Activated CD8-positive, alpha-beta memory T cell treated with anti-CD3 and anti-CD28 coated beads, Interleukin-2, amount 10 ng/mL, durations not matched to agents 7 days and 5 days (primary cell): Measurements from ENCODE around the gene COL18A1. TPM values are rescaled to one million over a fixed set of nuclear protein-coding genes. Genes with fewer than 3 reads are reported as not detected.
A peak's percentile ranks its signal among the peaks of the same experiment; 100 is the strongest.
"Not testable (repeated sequence)": the region's sequence is repeated elsewhere in the genome, so short reads cannot be mapped to it uniquely, and the experiment has no call there.

ENCODE experiments used
- ATAC-seq: fragments of 150-1000 bp; cut with Tn5 transposase; one replicate; pipeline ENCODE4 v1.10.0; 2021; ENCODE audit warnings: moderate library complexity
- CTCF ChIA-PET: fragments of 350-600 bp; sonication (Branson Sonifier 250); formaldehyde crosslinking; loops from one replicate; lab custom pipeline; 2021; ENCODE audit warnings: antibody characterized with exemption; lab: Charles Lee
- DNase-seq: peaks from one replicate; pipeline ENCODE4 v3.0.0-alpha.2; 2020
- H3K27ac Mint-ChIP-seq: one replicate; pipeline ENCODE4 v1.8.0; 2021; ENCODE audit warnings: mild to moderate bottlenecking, mixed read lengths
- H3K27me3 Mint-ChIP-seq: one replicate; pipeline ENCODE4 v1.8.0; 2021; ENCODE audit warnings: mixed read lengths
- H3K36me3 Mint-ChIP-seq: one replicate; pipeline ENCODE4 v1.8.0; 2021; ENCODE audit warnings: mild to moderate bottlenecking, mixed read lengths
- H3K4me1 Mint-ChIP-seq: one replicate; pipeline ENCODE4 v1.8.0; 2021; ENCODE audit warnings: mixed read lengths
- H3K4me3 Mint-ChIP-seq: one replicate; pipeline ENCODE4 v1.8.0; 2021; ENCODE audit warnings: mild to moderate bottlenecking, moderate library complexity, mixed read lengths
- H3K9me3 Mint-ChIP-seq: one replicate; pipeline ENCODE4 v1.8.0; 2022; ENCODE audit warnings: low read depth, mixed read lengths
- total RNA-seq, 2 experiments: library from RNA; stranded (reverse); gene quantifications; one replicate each; pipeline ENCODE4 v1.2.3, GENCODE V29; 2021

COL18A1 gene
- total RNA-seq, 2 experiments from 2014 or later = 5.2 to 7.3 TPM

GRCh38 chr21:45554477-45555175, 149.7 kb downstream of the COL18A1 start:
- peak; percentile 76 for ATAC-seq
- Mint-ChIP-seq H3K27me3 (peaks cover 2% of the 10 kb centered on the region), H3K4me1 (peaks cover 38% of the 10 kb centered on the region), H3K4me3 (peak overlapping the region; percentile 96), H3K9me3 (no peaks in the 10 kb centered on the region), H3K27ac (peak overlapping the region; percentile 97), H3K36me3 (no peaks in the 10 kb centered on the region)
- DNase-seq = peak; percentile 90
- CTCF ChIA-PET = interaction anchor here (0.7 to 1.0 kb wide), 3 partner anchors 42 to 63 kb away, joined by 3 read pairs; no protein-coding TSS in a partner anchor

DNA sequence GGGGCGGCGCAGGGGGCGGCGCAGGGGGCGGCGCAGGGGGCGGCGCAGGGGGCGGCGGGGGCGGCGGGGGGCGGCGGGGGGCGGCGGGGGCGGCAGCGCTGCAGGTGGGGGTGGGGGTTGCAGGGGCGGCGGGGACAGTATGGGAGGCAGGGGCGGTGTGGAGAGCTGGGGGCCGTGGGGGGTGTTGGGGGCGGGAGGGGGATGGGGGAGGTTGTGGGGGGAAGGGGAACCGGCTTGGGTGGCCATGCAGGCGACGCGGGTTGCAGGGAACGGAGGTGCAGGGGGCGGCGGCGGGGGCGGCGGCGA, 150.2 kb downstream of the COL18A1 start:
- Mint-ChIP-seq H3K27me3 (peaks cover 2% of the 10 kb centered on the region), H3K27ac (no peak overlapping the region), H3K9me3 (no peaks in the 10 kb centered on the region), H3K4me1 (peaks cover 33% of the 10 kb centered on the region), H3K4me3 (no peak overlapping the region), H3K36me3 (no peaks in the 10 kb centered on the region)
- CTCF ChIA-PET = interaction anchor here (1.3 to 2.9 kb wide), 7 partner anchors 35 to 273 kb away, joined by 3 to 41 read pairs (median 7); no protein-coding TSS in a partner anchor
- no peak for ATAC-seq
- DNase-seq = no peak

DNA sequence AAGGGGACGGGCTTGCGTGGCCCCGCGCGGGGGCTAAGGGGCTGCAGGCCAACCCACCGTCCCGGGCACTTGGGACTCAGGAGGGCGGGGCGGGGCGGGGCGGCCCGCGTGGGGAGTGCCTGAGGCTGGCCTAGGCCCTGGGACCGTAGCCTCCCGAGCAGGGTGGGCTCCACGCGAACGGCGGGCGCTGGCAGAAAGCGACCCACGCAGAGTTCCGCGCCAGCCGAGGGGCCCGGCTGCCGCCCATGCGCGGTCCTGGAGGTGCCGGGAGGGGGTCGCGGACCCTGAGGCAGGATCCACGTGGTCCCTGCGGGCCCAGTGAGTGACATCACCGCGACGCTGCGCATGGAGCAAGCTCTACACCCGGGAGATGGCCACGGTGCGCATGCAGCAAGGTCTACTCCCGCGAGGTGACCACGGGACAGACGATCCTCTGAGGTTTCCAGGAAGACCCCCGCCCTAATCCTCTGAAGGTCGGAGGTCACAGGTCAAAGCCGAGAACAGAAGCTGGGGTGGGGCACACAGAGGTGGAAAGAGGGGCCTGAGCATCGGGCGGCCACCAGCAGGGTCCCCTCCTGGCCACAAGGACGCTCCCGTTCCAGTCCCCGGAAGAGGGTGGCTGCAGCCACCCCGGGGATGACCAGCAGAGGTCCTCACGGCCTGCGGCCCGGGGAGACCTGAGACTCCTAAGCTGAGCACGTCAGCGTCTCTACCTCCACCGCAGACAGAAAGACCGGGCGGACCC, 150.8 kb downstream of the COL18A1 start:
- Mint-ChIP-seq H3K4me1 (peaks cover 28% of the 10 kb centered on the region), H3K4me3 (peak overlapping the region; percentile 38), H3K9me3 (no peaks in the 10 kb centered on the region), H3K36me3 (no peaks in the 10 kb centered on the region), H3K27me3 (peaks cover 2% of the 10 kb centered on the region), H3K27ac (no peak overlapping the region)
- DNase-seq = peak; percentile 69
- ATAC-seq = peak; percentile 27
- CTCF ChIA-PET = interaction anchor here (0.7 to 2.9 kb wide), 17 partner anchors 8 to 324 kb away, joined by 3 to 41 read pairs (median 5); no protein-coding TSS in a partner anchor

DNA sequence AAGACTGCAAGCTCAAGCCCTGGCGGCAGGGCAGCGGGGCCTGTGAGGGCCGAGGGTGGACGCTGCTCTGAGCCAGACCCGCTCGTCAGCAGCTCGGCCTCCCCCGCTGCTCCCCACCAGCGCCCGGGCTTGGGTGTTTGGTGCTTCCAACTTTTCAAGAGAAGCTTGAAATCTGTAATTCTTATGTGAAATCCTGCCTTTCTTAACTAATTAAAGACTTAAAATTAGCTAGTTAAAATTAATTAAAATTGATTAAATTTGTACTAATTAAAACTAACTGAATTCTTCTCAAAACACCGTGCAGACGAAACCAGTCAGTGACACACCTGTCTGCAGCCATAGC, 151.3 kb downstream of the COL18A1 start:
- no peaks in the 10 kb centered on the region for H3K36me3 Mint-ChIP-seq
- H3K27me3 Mint-ChIP-seq = peaks cover 6% of the 10 kb centered on the region
- DNase-seq (no peak), ATAC-seq (no peak)
- no peak overlapping the region for H3K27ac Mint-ChIP-seq
- no peak overlapping the region for H3K4me3 Mint-ChIP-seq
- CTCF ChIA-PET = interaction anchor here (0.7 to 2.9 kb wide), 17 partner anchors 9 to 323 kb away, joined by 3 to 41 read pairs (median 5); no protein-coding TSS in a partner anchor
- H3K4me1 Mint-ChIP-seq = peaks cover 24% of the 10 kb centered on the region
- no peaks in the 10 kb centered on the region for H3K9me3 Mint-ChIP-seq

- Mint-ChIP-seq H3K4me1 (peaks cover 17% of the 10 kb centered on the region), H3K27me3 (peaks cover 6% of the 10 kb centered on the region), H3K27ac (no peak overlapping the region), H3K9me3 (no peaks in the 10 kb centered on the region), H3K4me3 (no peak overlapping the region), H3K36me3 (no peaks in the 10 kb centered on the region)
- DNase-seq (no peak), ATAC-seq (no peak)
- CTCF ChIA-PET = interaction anchor here (0.7 to 2.9 kb wide), 17 partner anchors 9 to 323 kb away, joined by 3 to 41 read pairs (median 5); no protein-coding TSS in a partner anchor
Measured at GRCh38 chr21:45556645-45557615, 152.0 kb downstream of the COL18A1 start.

DNA sequence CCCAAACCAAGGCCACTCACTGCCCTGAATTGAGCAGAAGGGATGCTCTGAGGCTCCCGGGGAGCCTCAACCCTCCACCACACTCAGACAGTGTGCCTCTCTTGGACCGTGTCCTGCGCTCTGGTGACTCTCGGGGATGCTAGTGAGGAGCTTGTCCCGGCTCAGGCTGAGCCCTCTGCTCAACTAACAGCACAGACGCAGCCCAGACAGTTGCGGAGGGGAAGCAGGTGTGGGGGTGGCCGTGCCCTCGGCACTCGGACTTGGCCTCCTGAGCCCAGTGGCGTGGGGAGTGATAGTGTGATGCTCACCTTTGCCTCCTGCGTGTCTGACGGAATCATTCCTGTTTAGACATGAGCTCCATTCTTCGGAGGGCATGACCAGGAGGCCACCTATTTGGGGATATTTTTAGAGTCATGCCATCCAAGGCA, 152.7 kb downstream of the COL18A1 start:
- Mint-ChIP-seq H3K36me3 (no peaks in the 10 kb centered on the region), H3K27ac (no peak overlapping the region), H3K4me3 (no peak overlapping the region), H3K9me3 (no peaks in the 10 kb centered on the region), H3K4me1 (peaks cover 12% of the 10 kb centered on the region), H3K27me3 (peaks cover 12% of the 10 kb centered on the region)
- no peak for ATAC-seq
- no peak for DNase-seq
- CTCF ChIA-PET = interaction anchor here (0.7 to 2.9 kb wide), 2 partner anchors 35 to 39 kb away, joined by 3 to 41 read pairs; no protein-coding TSS in a partner anchor

DNA sequence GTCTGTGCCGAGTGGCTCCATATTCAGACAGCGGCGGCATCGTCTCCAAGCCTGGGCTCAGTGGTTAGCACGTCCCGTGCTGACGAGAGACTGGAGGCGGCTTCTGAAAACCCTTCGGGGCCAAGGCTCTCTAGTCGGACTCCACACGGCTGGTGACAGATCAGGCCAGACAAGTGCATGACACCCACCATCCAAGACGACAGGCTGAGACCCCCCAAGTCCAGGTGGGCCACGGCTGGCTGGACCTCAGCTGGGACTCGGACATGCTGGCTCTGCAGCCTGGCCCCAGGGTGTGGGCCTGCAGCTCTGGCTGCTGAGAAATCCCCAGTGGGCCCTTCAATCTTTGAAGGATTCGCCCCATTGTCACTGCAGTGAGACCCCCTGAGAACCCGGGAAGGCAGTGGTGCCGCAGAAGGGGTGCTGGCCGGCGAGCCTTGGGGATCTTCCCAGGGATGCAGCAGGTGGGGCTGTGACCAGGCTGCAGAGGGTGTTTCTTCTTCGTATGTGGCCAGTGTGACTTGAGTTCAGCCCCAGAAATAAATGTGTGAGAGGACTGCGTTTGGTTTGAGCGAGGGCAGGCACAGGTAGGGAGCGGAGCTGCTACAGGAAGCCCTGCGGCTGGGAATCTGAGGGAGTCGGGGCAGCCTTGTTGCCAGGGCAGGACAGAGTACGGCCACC, 153.2 kb downstream of the COL18A1 start:
- CTCF ChIA-PET = interaction anchor here (0.7 to 2.9 kb wide), 3 partner anchors 34 to 38 kb away, joined by 3 to 41 read pairs (median 10); no protein-coding TSS in a partner anchor
- Mint-ChIP-seq H3K36me3 (no peaks in the 10 kb centered on the region), H3K27ac (no peak overlapping the region), H3K4me3 (no peak overlapping the region), H3K4me1 (peaks cover 6% of the 10 kb centered on the region), H3K9me3 (no peaks in the 10 kb centered on the region), H3K27me3 (peaks cover 18% of the 10 kb centered on the region)
- ATAC-seq = no peak
- DNase-seq = no peak

DNA sequence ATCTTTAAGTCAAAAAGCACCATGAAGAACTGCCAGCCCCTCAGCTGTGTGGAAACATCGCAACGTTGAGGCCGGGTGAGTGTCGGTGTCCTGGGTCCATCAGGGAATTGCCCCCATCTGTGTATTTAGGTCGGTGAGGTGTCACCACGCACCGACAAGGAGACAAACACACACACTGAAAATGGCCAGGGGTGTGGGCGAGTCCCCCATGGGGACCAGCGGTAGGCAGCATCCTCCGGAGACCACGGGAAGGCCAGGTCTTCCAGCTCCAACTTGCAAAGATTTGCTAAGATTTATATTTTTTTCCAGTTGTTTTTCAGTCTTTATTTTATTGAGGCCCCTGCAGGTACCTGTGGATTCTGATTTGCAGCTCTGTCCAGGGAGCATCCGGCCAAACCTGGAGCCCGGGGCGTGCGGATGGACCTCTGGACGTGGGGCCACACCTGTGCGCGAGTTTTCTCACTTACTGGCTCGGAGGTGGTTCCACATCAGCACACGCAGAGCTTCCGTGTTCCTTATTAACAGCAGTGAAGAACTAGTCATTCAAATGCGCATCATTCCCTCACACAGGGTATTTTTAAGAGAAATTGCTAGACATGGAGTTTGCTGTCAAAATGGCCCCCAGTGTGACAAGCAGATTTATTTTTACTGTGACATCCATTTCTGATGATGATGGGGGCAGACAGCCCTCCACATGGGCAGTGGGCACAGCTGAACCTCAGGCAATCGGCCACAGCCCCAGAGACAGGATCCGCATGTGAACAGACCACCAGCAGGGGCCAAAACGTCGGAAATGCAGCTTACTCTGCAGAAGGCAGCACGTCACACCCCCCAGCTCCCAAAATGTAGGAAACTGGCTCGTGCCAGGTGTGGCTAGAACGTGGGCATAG, 154.5 kb downstream of the COL18A1 start:
- no peak for ATAC-seq
- Mint-ChIP-seq H3K36me3 (no peaks in the 10 kb centered on the region), H3K27ac (no peak overlapping the region), H3K4me1 (peaks cover 3% of the 10 kb centered on the region), H3K27me3 (peaks cover 27% of the 10 kb centered on the region), H3K4me3 (no peak overlapping the region), H3K9me3 (no peaks in the 10 kb centered on the region)
- no peak for DNase-seq
- CTCF ChIA-PET = interaction anchor here (2.6 kb wide), 1 partner anchor 37 kb away, joined by 10 read pairs; no protein-coding TSS in a partner anchor

- CTCF ChIA-PET = interaction anchor here (2.6 kb wide), 1 partner anchor 36 kb away, joined by 10 read pairs; no protein-coding TSS in a partner anchor
- H3K4me1 Mint-ChIP-seq = no peaks in the 10 kb centered on the region
- no peak for ATAC-seq
- peaks cover 32% of the 10 kb centered on the region for H3K27me3 Mint-ChIP-seq
- no peak for DNase-seq
- H3K27ac Mint-ChIP-seq = no peak overlapping the region
- no peaks in the 10 kb centered on the region for H3K36me3 Mint-ChIP-seq
- no peak overlapping the region for H3K4me3 Mint-ChIP-seq
- H3K9me3 Mint-ChIP-seq = no peaks in the 10 kb centered on the region
Measured at GRCh38 chr21:45560106-45561021, 155.4 kb downstream of the COL18A1 start.

DNA sequence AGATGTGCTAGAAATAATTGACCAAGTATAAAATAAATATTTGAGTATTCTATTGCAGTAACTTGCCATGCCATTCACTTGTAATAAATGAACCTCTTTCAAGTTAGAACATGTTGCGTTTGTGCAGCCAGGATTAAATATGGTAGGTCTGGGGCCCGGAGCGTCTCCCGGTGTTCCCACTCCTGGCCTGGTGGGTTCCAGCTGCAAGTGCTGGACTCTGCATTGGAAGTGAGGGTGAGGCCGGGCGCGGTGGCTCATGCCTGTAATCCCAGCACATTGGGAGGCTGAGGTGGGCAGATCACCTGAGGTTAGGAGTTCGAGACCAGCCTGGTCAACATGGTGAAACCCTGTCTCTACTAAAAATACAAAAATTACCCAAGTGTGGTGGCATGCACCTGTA, 156.3 kb downstream of the COL18A1 start:
- H3K4me3 Mint-ChIP-seq, DNase-seq, H3K4me1 Mint-ChIP-seq, H3K36me3 Mint-ChIP-seq, H3K27ac Mint-ChIP-seq, H3K9me3 Mint-ChIP-seq, CTCF ChIA-PET, ATAC-seq: not testable (repeated sequence)
- H3K27me3 Mint-ChIP-seq = peaks cover 34% of the 10 kb centered on the region

GRCh38 chr21:45562402-45562801, 157.4 kb downstream of the COL18A1 start:
- Mint-ChIP-seq H3K4me3 (no peak overlapping the region), H3K36me3 (no peaks in the 10 kb centered on the region), H3K9me3 (no peaks in the 10 kb centered on the region), H3K27ac (no peak overlapping the region), H3K27me3 (peaks cover 42% of the 10 kb centered on the region), H3K4me1 (no peaks in the 10 kb centered on the region)
- ATAC-seq (no peak), DNase-seq (no peak)
- CTCF ChIA-PET = interaction anchor here (0.6 kb wide), 1 partner anchor 808 kb away, joined by 3 read pairs; no protein-coding TSS in a partner anchor
